Measurements from ENCODE around the gene CSMD2. TPM values are rescaled to one million over a fixed set of nuclear protein-coding genes. Genes with fewer than 3 reads are reported as not detected.
A peak's percentile ranks its signal among the peaks of the same experiment; 100 is the strongest.

The CSMD2 gene
- total RNA-seq, 2 donors from 2014 or later = 0.62 to 2.8 TPM

GRCh38 chr1:33660244-33660643 lies 504.8 kb downstream of the CSMD2 start:
- no peaks in the 10 kb centered on the region for H3K27me3 ChIP-seq (ENCODE audit: control insufficient read depth, insufficient read depth, low read length, poor library complexity, severe bottlenecking)
- H3K4me1 Mint-ChIP-seq = no peaks in the 10 kb centered on the region
- no peak overlapping the region for H3K27ac ChIP-seq (ENCODE audit: low read depth, low read length)
- DNase-seq = no peak
- no peaks in the 10 kb centered on the region for H3K36me3 Mint-ChIP-seq (ENCODE audit: low read depth)
- no peak overlapping the region for H3K9ac ChIP-seq (ENCODE audit: extremely low read depth, low read length, poor library complexity, severe bottlenecking)
- H3K4me3 Mint-ChIP-seq = no peak overlapping the region
- no peak overlapping the region for H3K4me3 ChIP-seq (ENCODE audit: low read length)
- H3K36me3 ChIP-seq (ENCODE audit: control insufficient read depth, insufficient read depth, low read length) = no peaks in the 10 kb centered on the region
- WGBS, 2 experiments (ENCODE audit: insufficient coverage in 1 of 2, insufficient read length in 1 of 2) = 83 to 84% methylated on average over 2 to 5 of the region's 5 CpGs
- H3K27me3 Mint-ChIP-seq (ENCODE audit: insufficient read depth) = no peaks in the 10 kb centered on the region
- H3K9me3 Mint-ChIP-seq = no peaks in the 10 kb centered on the region
- no peak overlapping the region for H3K27ac Mint-ChIP-seq
- no peak for TF ChIP-seq CTCF (conservative IDR thresholded peaks at IDR 0.05)
- H3K9me3 ChIP-seq (ENCODE audit: control insufficient read depth, low read length) = no peaks in the 10 kb centered on the region
- no peaks in the 10 kb centered on the region for H3K4me1 ChIP-seq (ENCODE audit: control insufficient read depth, insufficient read depth, low read length)

GRCh38 chr1:33659641-33660040 lies 505.4 kb downstream of the CSMD2 start:
- H3K4me3 ChIP-seq (ENCODE audit: low read length) = no peak overlapping the region
- no peak overlapping the region for H3K4me3 Mint-ChIP-seq
- WGBS, 2 experiments (ENCODE audit: insufficient coverage in 1 of 2, insufficient read length in 1 of 2) = 89 to 100% methylated on average over 4 of the region's 4 CpGs
- no peaks in the 10 kb centered on the region for H3K36me3 ChIP-seq (ENCODE audit: control insufficient read depth, insufficient read depth, low read length)
- no peak overlapping the region for H3K9ac ChIP-seq (ENCODE audit: extremely low read depth, low read length, poor library complexity, severe bottlenecking)
- DNase-seq = peak; percentile 2
- H3K27ac ChIP-seq (ENCODE audit: low read depth, low read length) = no peak overlapping the region
- no peaks in the 10 kb centered on the region for H3K36me3 Mint-ChIP-seq (ENCODE audit: low read depth)
- H3K4me1 ChIP-seq (ENCODE audit: control insufficient read depth, insufficient read depth, low read length) = no peaks in the 10 kb centered on the region
- H3K9me3 ChIP-seq (ENCODE audit: control insufficient read depth, low read length) = no peaks in the 10 kb centered on the region
- H3K27me3 Mint-ChIP-seq (ENCODE audit: insufficient read depth) = no peaks in the 10 kb centered on the region
- H3K9me3 Mint-ChIP-seq = no peaks in the 10 kb centered on the region
- TF ChIP-seq CTCF (conservative IDR thresholded peaks at IDR 0.05) = no peak
- no peak overlapping the region for H3K27ac Mint-ChIP-seq
- no peaks in the 10 kb centered on the region for H3K27me3 ChIP-seq (ENCODE audit: control insufficient read depth, insufficient read depth, low read length, poor library complexity, severe bottlenecking)
- no peaks in the 10 kb centered on the region for H3K4me1 Mint-ChIP-seq

GRCh38 chr1:33657833-33658232 lies 507.2 kb downstream of the CSMD2 start:
- 92 to 94% methylated on average over 11 to 12 of the region's 12 CpGs for WGBS, 2 experiments (ENCODE audit: insufficient coverage in 1 of 2, insufficient read length in 1 of 2)
- no peaks in the 10 kb centered on the region for H3K4me1 Mint-ChIP-seq
- H3K9me3 Mint-ChIP-seq = no peaks in the 10 kb centered on the region
- H3K27me3 Mint-ChIP-seq (ENCODE audit: insufficient read depth) = no peaks in the 10 kb centered on the region
- Histone ChIP-seq H3K36me3 (ENCODE audit: control insufficient read depth, insufficient read depth, low read length) (no peaks in the 10 kb centered on the region), H3K9ac (ENCODE audit: extremely low read depth, low read length, poor library complexity, severe bottlenecking) (no peak overlapping the region), H3K27ac (ENCODE audit: low read depth, low read length) (no peak overlapping the region), H3K4me3 (ENCODE audit: low read length) (no peak overlapping the region), H3K27me3 (ENCODE audit: control insufficient read depth, insufficient read depth, low read length, poor library complexity, severe bottlenecking) (no peaks in the 10 kb centered on the region), H3K4me1 (ENCODE audit: control insufficient read depth, insufficient read depth, low read length) (no peaks in the 10 kb centered on the region), H3K9me3 (ENCODE audit: control insufficient read depth, low read length) (no peaks in the 10 kb centered on the region)
- no peak overlapping the region for H3K27ac Mint-ChIP-seq
- peak; percentile 13 for DNase-seq
- H3K36me3 Mint-ChIP-seq (ENCODE audit: low read depth) = no peaks in the 10 kb centered on the region
- TF ChIP-seq CTCF (conservative IDR thresholded peaks at IDR 0.05) = no peak
- no peak overlapping the region for H3K4me3 Mint-ChIP-seq
